Heart right ventricle (tissue), 16 donors: ENCODE results near the gene LRP1B. TPM values are rescaled to one million over a fixed set of nuclear protein-coding genes. Genes with fewer than 3 reads are reported as not detected.

Source experiments
- ATAC-seq, 8 donors: fragments of 200-7000 bp; cut with Tn5 transposase; one replicate each; pipeline ENCODE4 v1.9.1; 2020; ENCODE audit warnings: mild to moderate bottlenecking in 8 of 8, moderate library complexity in 8 of 8, moderate number of reproducible peaks in 1 of 8
- DNase-seq, 2 donors: peaks; one replicate each; pipeline ENCODE4 v3.0.0-alpha.2; 2020
- H3K27ac ChIP-seq, 10 donors: fragments of 200-600 bp; sonication (generic) in 2 of 10; one replicate each; pipeline versions ENCODE4 v1.5.0 to v1.8.0; 2020 to 2022; ENCODE audit warnings: mild to moderate bottlenecking in 3 of 10
- H3K27me3 ChIP-seq, 7 donors: fragments of 200-600 bp; one replicate each; pipeline ENCODE4 v1.8.0; 2021 to 2022; ENCODE audit warnings: mild to moderate bottlenecking in 2 of 7
- H3K36me3 ChIP-seq, 9 donors: fragments of 200-600 bp; sonication (generic) in 1 of 9; one replicate each; pipeline versions ENCODE4 v1.5.0 to v1.8.0; 2020 to 2022; ENCODE audit warnings: mild to moderate bottlenecking in 2 of 9
- H3K4me1 ChIP-seq, 9 donors: fragments of 200-600 bp; sonication (generic) in 1 of 9; one replicate each; pipeline versions ENCODE4 v1.5.0 to v1.8.0; 2020 to 2022; ENCODE audit warnings: mild to moderate bottlenecking in 4 of 9
- H3K4me3 ChIP-seq, 10 donors: fragments of 200-600 bp; sonication (generic) in 2 of 10; one replicate each; pipeline versions ENCODE4 v1.5.0 to v1.8.0; 2020 to 2022; ENCODE audit warnings: mild to moderate bottlenecking in 7 of 10, moderate library complexity in 2 of 10
- H3K9me3 ChIP-seq, 11 donors: fragments of 200-600 bp in 10 of 11; sonication (generic) in 2 of 11; one replicate each; pipeline versions ENCODE4 v1.5.0 to v1.8.0; 2013 to 2022; ENCODE audit warnings: mild to moderate bottlenecking in 2 of 11, control low read depth in 1 of 11, moderate library complexity in 1 of 11
- CTCF ChIP-seq, 9 donors: fragments of 200-600 bp; sonication (generic) in 2 of 9; IDR thresholded peaks; one replicate each; pipeline versions ENCODE4 v1.5.0 to v1.8.0; 2021 to 2022; ENCODE audit warnings: antibody characterized with exemption in 9 of 9, mild to moderate bottlenecking in 5 of 9, moderate library complexity in 1 of 9
- WGBS, 2 donors: extraction: QIAGEN DNeasy Blood & Tissue Kit; methylation state at CpG; one replicate each; pipeline ENCODE4 v1.1.7; 2013; ENCODE audit warnings: inconsistent platforms in 1 of 2; 5-methylcytosine and 5-hydroxymethylcytosine counted together
- intact Hi-C, 10 donors: fragments of 100-400 bp; cut with DNase I; formaldehyde crosslinking; loops; one replicate each; pipeline versions ENCODE4 v1.11.1 to v1.14.2; 2022
- polyA plus RNA-seq, 2 donors: library from polyadenylated mRNA; stranded (reverse); fragments of 200-250 nt; gene quantifications; one replicate each; pipeline ENCODE4 v1.2.3, GENCODE V29; 2013
- total RNA-seq, 10 donors: library from RNA; stranded (reverse); fragmentation: NEBNext Ultra II Directional in 3 of 10; extraction: Animal tissue kit (Norgen Biotek cat#: 25700) in 3 of 10; gene quantifications; one replicate each; pipeline versions ENCODE4 v1.2.1 to v1.2.4, GENCODE V29; 2021 to 2023
- donor health status: Arrhythmogenic right ventricular cardiomyopathy.
- donor health status: ischemic (EF 13 %, LVEDD 7.1; RV severe dilation, severe dysfunction).
- donor health status: healthy with polysubstance abuse.
- donor health status: DM: no; HTN: yes; CAD: no.
- donor health status: DM: no; HTN: no; CAD: no.
- donor health status: ischemic (EF 25% LVEDD 6.9; RV normal size, moderate dysfunction).
- donor health status: ischemic (EF 25% LVEDD 5.7; RV mildly dilated, moderate dysfunction).
- donor health status: healthy.
- donor health status: DM: yes; HTN: yes; CAD: no.
- donor health status: Ischemic cardiomyopathy.
- donor health status: ischemic (EF 35%, LVEDD 5.7; RV mildly dilated, moderate dysfunction).
- donor health status: nonischemic (EF 11% LVEDD 7.7; RV severe dilation, severe dysfunction).
- donor health status: DM: yes; HTN: yes; CAD: no.
- donor health status: PGD.
- donor health status: ischemic (EF 29% LVEDD 5.4; RV normal size, mild dysfunction).
- donor health status: nonischemic (EF 23%, LVEDD 6.1; RV moderate dilation, normal function).

The LRP1B gene
- total and polyA plus RNA-seq, 12 donors = 0.02 to 0.27 (median 0.14) TPM; not detected in 1

GRCh38 chr2:141967980-141968379 lies 162.8 kb downstream of the LRP1B start:
- intact Hi-C loops = no loop called here
- Histone ChIP-seq H3K4me3 (no peak overlapping the region), H3K27ac (no peak overlapping the region), H3K9me3 (peaks cover 0 to 7% (median 0%) of the 10 kb centered on the region in 11 donors), H3K27me3 (no peaks in the 10 kb centered on the region), H3K36me3 (no peaks in the 10 kb centered on the region), H3K4me1 (no peaks in the 10 kb centered on the region)
- no peak for TF ChIP-seq CTCF (IDR thresholded peaks at IDR 0.05)
- DNase-seq (no peak), ATAC-seq (no peak)
- 77 to 81% methylated on average over 2 of the region's 2 CpGs for WGBS, 2 donors

- no peak for DNase-seq
- H3K27me3 ChIP-seq = no peaks in the 10 kb centered on the region
- H3K4me1 ChIP-seq = no peaks in the 10 kb centered on the region
- no peak overlapping the region for H3K4me3 ChIP-seq
- 53 to 56% methylated on average over 1 of the region's 1 CpG for WGBS, 2 donors
- no peak for ATAC-seq
- no peaks in the 10 kb centered on the region for H3K36me3 ChIP-seq
- H3K9me3 ChIP-seq = peaks cover 0 to 8% (median 0%) of the 10 kb centered on the region in 11 donors
- TF ChIP-seq CTCF (IDR thresholded peaks at IDR 0.05) = no peak
- intact Hi-C loops = no loop called here
- H3K27ac ChIP-seq = no peak overlapping the region
Observed at GRCh38 chr2:141967503-141967902, 163.3 kb downstream of the LRP1B start.

- ATAC-seq (no peak), DNase-seq (no peak)
- Histone ChIP-seq H3K27ac (no peak overlapping the region), H3K4me3 (no peak overlapping the region), H3K9me3 (peaks cover 0 to 3% (median 0%) of the 10 kb centered on the region in 11 donors), H3K4me1 (no peaks in the 10 kb centered on the region), H3K27me3 (no peaks in the 10 kb centered on the region), H3K36me3 (no peaks in the 10 kb centered on the region)
- 22 to 26% methylated on average over 1 of the region's 1 CpG for WGBS, 2 donors
- TF ChIP-seq CTCF (IDR thresholded peaks at IDR 0.05) = no peak
- intact Hi-C loops = no loop called here
Observed at GRCh38 chr2:141959941-141960340, 170.9 kb downstream of the LRP1B start.

GRCh38 chr2:141959016-141959415 lies 171.8 kb downstream of the LRP1B start:
- DNase-seq (no peak), ATAC-seq (no peak)
- intact Hi-C loops = no loop called here
- peaks cover 0 to 3% (median 0%) of the 10 kb centered on the region in 11 donors for H3K9me3 ChIP-seq
- H3K27ac ChIP-seq = no peak overlapping the region
- no peaks in the 10 kb centered on the region for H3K36me3 ChIP-seq
- TF ChIP-seq CTCF (IDR thresholded peaks at IDR 0.05) = no peak
- no peaks in the 10 kb centered on the region for H3K4me1 ChIP-seq
- no peaks in the 10 kb centered on the region for H3K27me3 ChIP-seq
- no peak overlapping the region for H3K4me3 ChIP-seq
